Esophagus squamous epithelium (tissue), 5 donors: ENCODE data around the gene PCDH9. TPM values are rescaled to one million over a fixed set of nuclear protein-coding genes. Genes with fewer than 3 reads are reported as not detected.

Source experiments
- DNase-seq: peaks from one replicate; lab custom pipeline; 2025; lab: John Stamatoyannopoulos, UW
- H3K27ac ChIP-seq, 4 donors: fragments of 200-600 bp; sonication (generic); one replicate each; pipeline ENCODE4 v1.5.1; 2016 to 2019; ENCODE audit warnings: mild to moderate bottlenecking in 1 of 4
- H3K27me3 ChIP-seq, 4 donors: fragments of 200-600 bp; sonication (generic); 1 replicate in 3 of 4; 2 replicates in 1 of 4; pipeline versions ENCODE4 v1.5.1 to v1.6.0; 2017 to 2021; ENCODE audit warnings: antibody characterized with exemption in 1 of 4
- H3K36me3 ChIP-seq, 3 donors: fragments of 200-600 bp; sonication (generic); one replicate each; pipeline ENCODE4 v1.5.1; 2016 to 2019
- H3K4me1 ChIP-seq, 3 donors: fragments of 200-600 bp; sonication (generic); one replicate each; pipeline ENCODE4 v1.5.1; 2017 to 2019
- H3K4me3 ChIP-seq, 4 donors: fragments of 200-600 bp; sonication (generic); 1 replicate in 3 of 4; 2 replicates in 1 of 4; pipeline ENCODE4 v1.5.1; 2016 to 2019; ENCODE audit warnings: mild to moderate bottlenecking in 2 of 4, moderate library complexity in 1 of 4
- H3K9me3 ChIP-seq, 3 donors: fragments of 200-600 bp; sonication (generic); one replicate each; pipeline ENCODE4 v1.5.1; 2016 to 2019
- POLR2A ChIP-seq, 4 donors: fragments of 450-650 bp; IDR thresholded peaks; one replicate each; pipeline ENCODE4 v1.6.1; 2017; ENCODE audit warnings: antibody characterized with exemption in 4 of 4, mild to moderate bottlenecking in 4 of 4, moderate library complexity in 3 of 4
- WGBS, 2 donors: methylation state at CpG; one replicate each; pipeline ENCODE4 v1.1.5; 2018; 5-methylcytosine and 5-hydroxymethylcytosine counted together
- intact Hi-C: fragments of 100-400 bp; cut with DNase I; formaldehyde crosslinking; loops from one replicate; pipeline ENCODE4 v1.15.0; 2022
- total RNA-seq, 4 donors: library from RNA; depleted of rRNA; stranded (reverse); fragments of >200 nt; gene quantifications; one replicate each; pipeline ENCODE4 v1.1.0, GENCODE V29; 2016
- TF ChIP-seq, protein P1 (sequence below), 6 experiments: fragments of 450-650 bp in 4 of 6; fragments of 200-600 bp in 2 of 6; sonication (generic) in 2 of 6; IDR thresholded peaks; one replicate each; pipeline ENCODE4 v1.5.1; 2016 to 2019; ENCODE audit warnings: antibody characterized with exemption in 6 of 6, mild to moderate bottlenecking in 4 of 6, moderate library complexity in 4 of 6
- donor health status: DM: yes; HTN: yes; CAD: no.

The PCDH9 gene
- total RNA-seq, 4 donors from 2014 or later, result 0.04 to 1.9 (median 0.45) TPM

- no peak overlapping the region for H3K27ac ChIP-seq
- H3K27me3 ChIP-seq, result no peaks in the 10 kb centered on the region
- no peaks in the 10 kb centered on the region for H3K4me1 ChIP-seq
- intact Hi-C loops, result no loop called here
- no peaks in the 10 kb centered on the region for H3K36me3 ChIP-seq
- no peak overlapping the region for H3K4me3 ChIP-seq
- no peaks in the 10 kb centered on the region for H3K9me3 ChIP-seq
- WGBS, 2 donors, result 56 to 58% methylated on average over 5 of the region's 5 CpGs
- TF ChIP-seq POLR2A (IDR thresholded peaks at IDR 0.05), result no peak
- TF ChIP-seq, protein P1, sequence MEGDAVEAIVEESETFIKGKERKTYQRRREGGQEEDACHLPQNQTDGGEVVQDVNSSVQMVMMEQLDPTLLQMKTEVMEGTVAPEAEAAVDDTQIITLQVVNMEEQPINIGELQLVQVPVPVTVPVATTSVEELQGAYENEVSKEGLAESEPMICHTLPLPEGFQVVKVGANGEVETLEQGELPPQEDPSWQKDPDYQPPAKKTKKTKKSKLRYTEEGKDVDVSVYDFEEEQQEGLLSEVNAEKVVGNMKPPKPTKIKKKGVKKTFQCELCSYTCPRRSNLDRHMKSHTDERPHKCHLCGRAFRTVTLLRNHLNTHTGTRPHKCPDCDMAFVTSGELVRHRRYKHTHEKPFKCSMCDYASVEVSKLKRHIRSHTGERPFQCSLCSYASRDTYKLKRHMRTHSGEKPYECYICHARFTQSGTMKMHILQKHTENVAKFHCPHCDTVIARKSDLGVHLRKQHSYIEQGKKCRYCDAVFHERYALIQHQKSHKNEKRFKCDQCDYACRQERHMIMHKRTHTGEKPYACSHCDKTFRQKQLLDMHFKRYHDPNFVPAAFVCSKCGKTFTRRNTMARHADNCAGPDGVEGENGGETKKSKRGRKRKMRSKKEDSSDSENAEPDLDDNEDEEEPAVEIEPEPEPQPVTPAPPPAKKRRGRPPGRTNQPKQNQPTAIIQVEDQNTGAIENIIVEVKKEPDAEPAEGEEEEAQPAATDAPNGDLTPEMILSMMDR (IDR thresholded peaks at IDR 0.05), result no peak
- no peak for DNase-seq
These were observed 870.1 kb downstream of the PCDH9 start for GRCh38 chr13:66359910-66360552.

GRCh38 chr13:66359393-66359792 is 870.7 kb downstream of the PCDH9 start:
- Histone ChIP-seq H3K27ac (no peak overlapping the region), H3K27me3 (no peaks in the 10 kb centered on the region), H3K4me3 (no peak overlapping the region), H3K36me3 (no peaks in the 10 kb centered on the region), H3K9me3 (no peaks in the 10 kb centered on the region), H3K4me1 (no peaks in the 10 kb centered on the region)
- intact Hi-C loops, result no loop called here
- TF ChIP-seq, protein P1 (IDR thresholded peaks at IDR 0.05), result no peak
- TF ChIP-seq POLR2A (IDR thresholded peaks at IDR 0.05), result no peak
- DNase-seq, result no peak
- WGBS, 2 donors, result 50 to 60% methylated on average over 3 of the region's 3 CpGs

- no peak for DNase-seq
- Histone ChIP-seq H3K4me1 (no peaks in the 10 kb centered on the region), H3K9me3 (no peaks in the 10 kb centered on the region), H3K36me3 (no peaks in the 10 kb centered on the region), H3K4me3 (no peak overlapping the region), H3K27ac (no peak overlapping the region), H3K27me3 (no peaks in the 10 kb centered on the region)
- TF ChIP-seq POLR2A (IDR thresholded peaks at IDR 0.05), result no peak
- intact Hi-C loops, result no loop called here
These were observed 871.6 kb downstream of the PCDH9 start for GRCh38 chr13:66358564-66358963.

DNA sequence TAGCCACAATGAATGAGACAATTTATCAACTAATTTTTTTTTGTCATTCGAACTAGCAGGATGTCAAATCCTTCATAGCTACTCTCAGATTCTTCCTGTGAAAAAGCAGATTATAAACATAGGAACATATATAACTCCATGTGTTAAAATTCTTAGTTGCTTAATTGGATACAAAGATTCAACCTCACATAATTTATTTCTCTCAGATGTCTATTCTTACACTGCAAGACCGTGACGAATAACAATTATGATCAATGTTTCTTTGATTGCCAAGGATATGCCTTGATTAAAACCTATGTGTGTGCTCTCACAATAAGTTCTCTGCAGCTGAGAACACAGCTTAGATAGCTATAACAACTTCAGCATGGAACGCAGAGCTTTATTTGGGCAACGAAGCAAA is 872.7 kb downstream of the PCDH9 start:
- DNase-seq, result no peak
- intact Hi-C loops, result no loop called here
- TF ChIP-seq POLR2A (IDR thresholded peaks at IDR 0.05), result no peak
- TF ChIP-seq, protein P1 (IDR thresholded peaks at IDR 0.05), result no peak
- Histone ChIP-seq H3K27me3 (no peaks in the 10 kb centered on the region), H3K36me3 (no peaks in the 10 kb centered on the region), H3K9me3 (no peaks in the 10 kb centered on the region), H3K27ac (no peak overlapping the region), H3K4me1 (no peaks in the 10 kb centered on the region), H3K4me3 (no peak overlapping the region)
- WGBS, 2 donors, result 73 to 84% methylated on average over 5 of the region's 5 CpGs

DNA sequence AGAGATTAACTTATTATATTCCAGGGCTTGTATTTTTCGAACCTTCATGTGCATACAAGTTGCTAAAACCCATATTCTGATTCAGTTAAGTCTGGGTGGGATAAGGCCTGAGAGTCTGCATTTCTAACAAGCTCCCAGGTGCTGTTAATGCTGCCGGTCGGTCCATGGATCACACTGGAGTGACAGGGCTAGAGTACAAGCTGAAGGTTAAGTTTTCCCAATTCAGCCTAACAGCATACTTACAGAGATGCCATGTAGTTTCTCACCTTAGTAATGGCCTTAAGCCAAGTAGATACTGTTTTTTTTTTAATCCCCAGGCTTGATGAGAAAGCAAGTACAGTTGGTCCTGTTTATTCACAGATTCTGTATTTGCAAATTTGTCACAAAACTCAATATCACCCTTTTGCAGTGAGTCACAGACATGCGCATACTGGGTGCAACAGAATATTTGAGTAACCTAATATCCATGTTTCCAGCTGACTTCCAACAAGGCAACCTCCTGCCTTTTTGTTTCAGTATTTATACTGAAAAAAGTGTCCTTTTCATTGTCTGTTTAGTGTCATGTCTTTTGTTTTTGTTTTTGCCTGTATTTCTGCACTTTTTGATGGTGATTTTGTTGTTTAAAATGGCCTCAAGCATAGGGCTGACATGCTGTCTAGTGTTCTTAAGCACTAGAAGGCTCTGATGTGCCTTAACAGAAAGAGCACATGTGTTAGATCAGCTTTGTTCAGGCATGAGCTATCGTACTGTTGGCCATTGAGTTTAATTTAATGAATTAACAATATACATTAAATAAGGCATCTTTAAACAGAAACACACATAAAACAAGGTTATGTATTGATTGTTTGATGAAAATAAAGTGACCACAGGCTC is 875.0 kb downstream of the PCDH9 start:
- Histone ChIP-seq H3K9me3 (peaks cover 0 to 4% (median 0%) of the 10 kb centered on the region in 3 donors), H3K4me1 (no peaks in the 10 kb centered on the region), H3K36me3 (no peaks in the 10 kb centered on the region), H3K4me3 (no peak overlapping the region), H3K27me3 (no peaks in the 10 kb centered on the region), H3K27ac (no peak overlapping the region)
- TF ChIP-seq, protein P1 (IDR thresholded peaks at IDR 0.05), result no peak
- no peak for TF ChIP-seq POLR2A (IDR thresholded peaks at IDR 0.05)
- intact Hi-C loops, result no loop called here
- DNase-seq, result no peak
- WGBS, 2 donors, result 79 to 82% methylated on average over 5 of the region's 5 CpGs
